ENCODE results near the gene KIAA0513. TPM values are rescaled to one million over a fixed set of nuclear protein-coding genes. Genes with fewer than 3 reads are reported as not detected.
A peak's percentile ranks its signal among the peaks of the same experiment; 100 is the strongest.

Gene KIAA0513
- polyA plus RNA-seq, 1 experiment = 10.0 TPM

GRCh38 chr16:85101956-85102630, 74.5 kb downstream of the KIAA0513 start:
- Histone ChIP-seq H3K27me3 (ENCODE audit: control insufficient read depth, insufficient read depth, low read length) (peaks cover 16% of the 10 kb centered on the region), H3K27ac (ENCODE audit: low read depth, low read length) (no peak overlapping the region), H3K4me3 (ENCODE audit: low read depth, low read length) (no peak overlapping the region), H3K9me3 (ENCODE audit: control insufficient read depth, insufficient read depth, low read length) (peaks cover 4% of the 10 kb centered on the region; the same call in 1 of the 2 replicates)
- DNase-seq (ENCODE audit: low read depth, low spot score) = no peak
- CTCF ChIA-PET = interaction anchor here (1.3 to 1.9 kb wide), 2 partner anchors 13 kb away, joined by 5 read pairs; no protein-coding TSS in a partner anchor
- no peak for TF ChIP-seq CTCF (IDR thresholded peaks at IDR 0.05; ENCODE audit: low read depth, low read length)
- POLR2A ChIA-PET = no interaction called here

DNA sequence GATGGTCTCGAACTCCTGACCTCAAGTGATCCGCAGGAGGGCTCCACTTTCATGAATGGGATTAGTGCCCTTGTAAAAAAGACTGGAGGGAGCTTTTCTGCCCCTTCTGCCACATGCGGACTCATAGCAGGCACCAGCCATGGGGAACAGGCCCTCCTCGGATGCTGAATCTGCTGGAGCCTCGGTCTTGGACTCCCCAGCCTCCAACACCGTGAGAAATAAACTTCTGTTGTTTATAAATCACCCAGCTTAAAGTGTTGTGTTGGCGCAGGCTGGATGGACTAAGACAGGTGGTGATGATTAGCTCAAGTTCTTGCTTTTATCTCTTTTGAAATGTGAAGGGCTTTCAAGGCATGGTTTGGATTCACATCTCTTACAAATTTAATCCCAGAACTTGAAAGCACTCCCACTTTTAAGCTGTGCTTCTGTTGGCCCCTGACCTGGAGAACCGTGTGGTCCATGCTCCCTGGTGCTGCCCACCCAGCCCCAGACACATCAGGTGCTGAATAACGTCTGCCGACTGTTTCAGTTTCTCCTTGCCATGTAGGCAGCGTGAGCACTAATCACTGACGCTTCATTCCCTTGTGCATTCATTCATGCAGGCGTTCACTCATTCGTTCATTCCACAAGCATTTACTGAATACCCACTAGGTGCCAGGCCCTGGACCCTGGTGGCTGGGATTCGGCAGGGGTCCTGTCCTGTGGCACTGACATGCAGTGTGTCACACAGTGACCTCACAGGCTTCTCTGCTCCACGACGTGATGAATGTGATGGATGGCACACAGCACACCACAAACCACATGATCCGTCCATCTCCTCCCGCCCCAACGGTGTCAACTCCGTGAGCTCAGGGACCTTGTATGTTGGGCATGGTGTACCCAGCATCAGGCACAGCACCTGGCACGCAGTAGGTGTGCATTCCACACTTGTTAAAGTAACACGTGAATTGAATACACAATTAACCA, 75.8 kb downstream of the KIAA0513 start:
- peaks cover 4% of the 10 kb centered on the region; the same call in 1 of the 2 replicates for H3K9me3 ChIP-seq (ENCODE audit: control insufficient read depth, insufficient read depth, low read length)
- TF ChIP-seq CTCF (IDR thresholded peaks at IDR 0.05; ENCODE audit: low read depth, low read length) = no peak
- H3K27me3 ChIP-seq (ENCODE audit: control insufficient read depth, insufficient read depth, low read length) = peaks cover 13% of the 10 kb centered on the region
- no peak for DNase-seq (ENCODE audit: low read depth, low spot score)
- no peak overlapping the region for H3K4me3 ChIP-seq (ENCODE audit: low read depth, low read length)
- POLR2A ChIA-PET = no interaction called here
- H3K27ac ChIP-seq (ENCODE audit: low read depth, low read length) = no peak overlapping the region
- CTCF ChIA-PET = interaction anchor here (1.3 kb wide), 1 partner anchor 11 kb away, joined by 5 read pairs; no protein-coding TSS in a partner anchor

DNA sequence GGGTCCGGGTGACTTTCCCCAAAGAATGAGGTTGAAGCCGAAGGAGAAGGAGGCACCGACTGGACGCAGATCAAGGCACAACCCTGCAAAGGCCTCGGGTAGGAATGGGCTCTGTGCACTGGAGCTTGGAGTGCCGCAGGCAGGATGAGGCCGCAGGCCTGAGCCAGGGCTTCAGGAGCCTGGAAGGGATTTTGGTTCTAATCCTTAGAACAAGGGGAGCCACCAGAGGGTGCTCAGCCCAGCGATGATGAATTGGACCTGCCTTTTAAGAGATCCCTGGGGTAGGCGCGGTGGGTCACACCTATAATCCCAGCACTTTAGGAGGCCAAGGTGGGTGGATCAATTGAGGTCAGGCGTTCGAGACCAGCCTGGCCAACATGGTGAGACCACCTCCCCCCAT, 76.6 kb downstream of the KIAA0513 start:
- ChIA-PET POLR2A (no interaction called here), CTCF (interaction anchor here (1.2 kb wide), 2 partner anchors 149 to 150 kb away, joined by 3 read pairs; no protein-coding TSS in a partner anchor)
- no peak overlapping the region for H3K4me3 ChIP-seq (ENCODE audit: low read depth, low read length)
- 0 out of 2 replicates have a peak, but pooled peaks have one; percentile 3 for TF ChIP-seq CTCF (IDR thresholded peaks at IDR 0.05; ENCODE audit: low read depth, low read length)
- peaks cover 4% of the 10 kb centered on the region; the same call in 1 of the 2 replicates for H3K9me3 ChIP-seq (ENCODE audit: control insufficient read depth, insufficient read depth, low read length)
- H3K27ac ChIP-seq (ENCODE audit: low read depth, low read length) = no peak overlapping the region
- peaks cover 10% of the 10 kb centered on the region for H3K27me3 ChIP-seq (ENCODE audit: control insufficient read depth, insufficient read depth, low read length)
- no peak for DNase-seq (ENCODE audit: low read depth, low spot score)

DNA sequence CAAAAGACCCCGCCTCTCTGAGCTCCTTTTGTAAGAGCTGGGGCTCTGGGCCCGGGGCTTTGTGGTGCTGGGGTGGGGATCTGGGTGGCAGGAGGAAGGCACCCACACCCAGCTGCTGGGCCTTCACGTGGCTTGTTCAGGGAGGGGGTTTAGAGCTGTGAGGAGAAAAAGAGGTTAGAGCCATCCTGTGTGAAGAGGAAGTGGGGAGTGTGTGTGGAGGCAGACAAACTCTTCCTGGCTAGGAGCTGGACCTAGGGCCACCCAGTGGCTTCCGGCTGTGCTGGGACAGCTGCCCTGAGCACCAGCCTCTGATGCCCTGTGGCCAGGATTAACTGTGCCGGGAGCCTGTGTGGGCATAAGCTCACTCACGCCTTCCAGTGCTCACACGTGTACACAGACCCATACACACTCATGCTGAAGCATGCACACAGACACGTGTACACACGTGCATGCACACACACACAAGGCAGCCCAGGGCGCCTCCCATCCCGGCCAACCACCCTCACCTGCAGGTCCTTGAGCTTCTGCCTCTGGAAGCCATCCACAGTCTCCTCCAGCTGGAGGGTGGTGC, 77.3 kb downstream of the KIAA0513 start:
- Histone ChIP-seq H3K27me3 (ENCODE audit: control insufficient read depth, insufficient read depth, low read length) (peaks cover 10% of the 10 kb centered on the region), H3K4me3 (ENCODE audit: low read depth, low read length) (no peak overlapping the region), H3K9me3 (ENCODE audit: control insufficient read depth, insufficient read depth, low read length) (peaks cover 4% of the 10 kb centered on the region; the same call in 1 of the 2 replicates), H3K27ac (ENCODE audit: low read depth, low read length) (no peak overlapping the region)
- ChIA-PET POLR2A (no interaction called here), CTCF (interaction anchor here (0.7 to 1.2 kb wide), 3 partner anchors 140 to 149 kb away, joined by 3 read pairs; no protein-coding TSS in a partner anchor)
- no peak for TF ChIP-seq CTCF (IDR thresholded peaks at IDR 0.05; ENCODE audit: low read depth, low read length)
- DNase-seq (ENCODE audit: low read depth, low spot score) = no peak
